Brain pericyte (primary cell): ENCODE data around the gene LTF.
"Not testable (repeated sequence)": the region's sequence is repeated elsewhere in the genome, so short reads cannot be mapped to it uniquely, and the experiment has no call there.

Experiments used
- DNase-seq: peaks from one replicate; pipeline ENCODE4 v3.0.0-alpha.2; 2012; ENCODE audit warnings: low read depth, low spot score

LTF gene

GRCh38 chr3:46395766-46396530 lies 68.8 kb downstream of the LTF start:
- DNase-seq: no peak

- DNase-seq: no peak
Measured at GRCh38 chr3:46395210-46395661, 69.5 kb downstream of the LTF start.

- no peak for DNase-seq
Measured at GRCh38 chr3:46393554-46394434, 70.9 kb downstream of the LTF start.

- DNase-seq: no peak
Measured at GRCh38 chr3:46393011-46393410, 71.7 kb downstream of the LTF start.

- not testable (repeated sequence) for DNase-seq
Measured at GRCh38 chr3:46391526-46391925, 73.2 kb downstream of the LTF start.

GRCh38 chr3:46389306-46389705 lies 75.4 kb downstream of the LTF start:
- no peak for DNase-seq

GRCh38 chr3:46388847-46389246 lies 75.9 kb downstream of the LTF start:
- not testable (repeated sequence) for DNase-seq

- DNase-seq: no peak
Measured at GRCh38 chr3:46386205-46386604, 78.5 kb downstream of the LTF start.
